ENCODE results near the gene KIAA0040. TPM values are rescaled to one million over a fixed set of nuclear protein-coding genes. Genes with fewer than 3 reads are reported as not detected.

KIAA0040 gene
- polyA plus RNA-seq (ENCODE audit: insufficient read length in 12 of 12), result 10 to 100 TPM in 11 of 12 donors, not detected in 1; 13.2 to 18.9 (median 16.0) TPM
- long read RNA-seq, donor 1, full-length matches to known transcripts, result 6 of 6 reads
- long read RNA-seq, donor 1, partial matches to known transcripts, result 0 of 6 reads
- long read RNA-seq, donor 1, other reads (novel, unspliced or antisense), result 0 of 6 reads
- long read RNA-seq, donor 2, full-length matches to known transcripts, result 9 of 9 reads
- long read RNA-seq, donor 2, partial matches to known transcripts, result 0 of 9 reads
- long read RNA-seq, donor 2, other reads (novel, unspliced or antisense), result 0 of 9 reads
- long read RNA-seq, donor 3, full-length matches to known transcripts, result 4 of 4 reads
- long read RNA-seq, donor 3, partial matches to known transcripts, result 0 of 4 reads
- long read RNA-seq, donor 3, other reads (novel, unspliced or antisense), result 0 of 4 reads
- long read RNA-seq, donor 4, full-length matches to known transcripts, result 4 of 4 reads
- long read RNA-seq, donor 4, partial matches to known transcripts, result 0 of 4 reads
- long read RNA-seq, donor 4, other reads (novel, unspliced or antisense), result 0 of 4 reads
- long read RNA-seq, donor 5, full-length matches to known transcripts, result 6 of 6 reads
- long read RNA-seq, donor 5, partial matches to known transcripts, result 0 of 6 reads
- long read RNA-seq, donor 5, other reads (novel, unspliced or antisense), result 0 of 6 reads
- long read RNA-seq, donor 6, full-length matches to known transcripts, result 2 of 2 reads
- long read RNA-seq, donor 6, partial matches to known transcripts, result 0 of 2 reads
- long read RNA-seq, donor 6, other reads (novel, unspliced or antisense), result 0 of 2 reads
- long read RNA-seq, donor 7, full-length matches to known transcripts, result 2 of 2 reads
- long read RNA-seq, donor 7, partial matches to known transcripts, result 0 of 2 reads
- long read RNA-seq, donor 7, other reads (novel, unspliced or antisense), result 0 of 2 reads
- long read RNA-seq, donor 8, full-length matches to known transcripts, result 7 of 7 reads
- long read RNA-seq, donor 8, partial matches to known transcripts, result 0 of 7 reads
- long read RNA-seq, donor 8, other reads (novel, unspliced or antisense), result 0 of 7 reads
- long read RNA-seq, donor 9, full-length matches to known transcripts, result 6 of 6 reads
- long read RNA-seq, donor 9, partial matches to known transcripts, result 0 of 6 reads
- long read RNA-seq, donor 9, other reads (novel, unspliced or antisense), result 0 of 6 reads
- long read RNA-seq, donor 10, full-length matches to known transcripts, result 7 of 7 reads
- long read RNA-seq, donor 10, partial matches to known transcripts, result 0 of 7 reads
- long read RNA-seq, donor 10, other reads (novel, unspliced or antisense), result 0 of 7 reads
- long read RNA-seq, donor 11, full-length matches to known transcripts, result 9 of 9 reads
- long read RNA-seq, donor 11, partial matches to known transcripts, result 0 of 9 reads
- long read RNA-seq, donor 11, other reads (novel, unspliced or antisense), result 0 of 9 reads

- DNase-seq, result peak; percentile 62
Measured at GRCh38 chr1:175192630-175193526, at the start of gene KIAA0040. Gene KIAA0040, minus strand, starts transcription at chr1:175192776. Its CDS starts 31,763 bp downstream, at chr1:175161013.

DNA sequence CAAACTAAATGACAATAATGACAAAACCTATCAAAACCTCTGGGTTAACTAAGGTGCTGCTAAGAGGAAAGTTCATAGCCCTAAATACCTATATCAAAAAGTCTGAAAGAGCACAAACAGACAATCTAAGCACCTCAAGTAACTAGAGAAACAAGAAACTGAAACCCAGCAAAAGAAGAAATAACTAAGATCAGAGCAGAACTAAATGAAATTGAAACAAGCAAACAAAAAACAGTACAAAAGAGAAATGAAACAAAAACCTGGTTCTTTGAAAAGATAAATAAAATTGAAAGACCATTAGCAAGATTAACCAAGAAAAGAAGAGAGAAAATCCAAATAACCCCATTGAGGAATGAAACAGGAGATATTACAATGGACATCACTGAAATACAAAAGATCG is 44.8 kb upstream of the KIAA0040 start:
- no peak for DNase-seq

DNA sequence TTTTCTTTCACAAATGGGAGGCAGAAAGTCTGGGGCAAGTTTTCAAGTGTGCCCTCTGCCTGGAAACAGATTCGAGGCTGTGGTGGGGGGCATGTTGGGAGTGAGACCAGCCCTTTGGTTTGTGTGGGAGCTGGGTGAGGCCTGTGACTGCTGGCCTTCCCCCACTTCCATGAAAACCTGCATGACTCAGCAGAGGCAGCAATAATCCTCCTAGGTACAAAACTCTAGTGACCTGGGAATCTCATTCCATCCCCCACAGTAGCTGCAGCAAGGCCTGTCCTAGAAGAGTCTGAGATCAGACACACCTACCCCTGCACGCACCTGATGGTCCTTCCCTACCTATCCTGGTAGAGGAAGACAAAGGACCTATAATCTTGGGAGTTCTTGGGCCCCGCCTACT is 42.1 kb upstream of the KIAA0040 start:
- no peak for DNase-seq

DNA sequence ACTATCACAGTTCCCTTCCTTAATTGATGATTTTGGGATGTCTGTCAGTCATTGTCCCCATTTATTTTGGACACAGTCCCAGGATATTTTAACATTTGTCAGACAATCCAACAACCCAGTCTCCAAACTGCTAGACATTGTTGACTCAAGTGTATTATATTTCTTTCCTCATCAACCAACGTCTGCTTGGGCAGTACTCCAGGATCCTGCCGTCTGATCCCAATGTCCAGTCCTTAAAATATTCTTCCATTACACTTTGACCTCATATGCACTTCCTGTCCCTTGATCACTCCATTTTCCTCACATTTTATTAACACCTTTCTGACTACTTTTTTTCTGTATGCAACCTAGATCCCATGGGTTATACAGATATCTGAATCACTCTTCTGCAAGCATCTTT is 39.8 kb upstream of the KIAA0040 start:
- DNase-seq, result no peak

DNA sequence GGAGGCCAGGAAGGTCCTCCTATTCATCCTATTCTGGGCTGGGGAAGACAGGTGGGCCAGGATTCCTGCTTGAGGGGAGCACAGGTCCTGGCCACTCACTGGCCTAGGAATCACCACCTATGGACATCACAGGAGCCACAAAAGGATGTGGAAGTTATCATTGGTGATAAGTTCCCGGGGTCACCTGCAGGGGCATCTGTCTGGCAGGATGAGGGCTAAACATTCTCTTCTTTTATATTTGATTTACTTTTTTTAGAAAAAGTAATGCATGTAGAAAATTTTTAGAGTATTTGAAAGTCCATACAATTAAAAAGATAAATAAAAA is 33.2 kb upstream of the KIAA0040 start:
- DNase-seq, result no peak

DNA sequence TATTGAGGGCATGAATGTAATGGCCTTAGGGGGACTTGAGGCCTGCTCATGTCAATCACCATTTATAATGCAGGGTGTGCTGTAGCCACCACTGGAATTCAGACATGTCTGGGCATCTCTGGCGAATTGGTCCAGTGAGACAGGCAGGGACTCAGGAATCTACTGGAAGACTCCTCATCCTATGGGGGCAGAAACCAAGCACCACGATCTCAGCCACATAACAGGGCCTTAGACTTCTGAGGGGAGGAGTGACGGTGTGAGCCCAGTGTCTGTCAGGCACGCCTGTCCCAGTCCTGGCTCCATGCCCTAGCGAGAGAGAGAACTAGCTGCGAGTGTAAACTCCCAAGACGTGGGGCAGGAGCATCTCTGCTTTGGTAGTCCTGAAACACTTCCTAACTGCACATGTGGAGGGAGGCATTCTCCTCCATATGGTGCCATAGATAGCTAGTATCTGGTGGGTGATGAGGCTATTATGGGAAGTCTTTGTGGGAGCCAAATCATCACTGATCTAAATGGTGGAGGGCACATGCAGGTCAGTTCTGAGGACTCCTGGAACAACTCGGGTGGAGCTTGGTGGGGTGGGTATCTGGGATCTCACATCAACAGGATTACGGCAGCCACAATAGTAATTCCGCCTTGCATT is 29.8 kb upstream of the KIAA0040 start:
- DNase-seq, result no peak

GRCh38 chr1:175221557-175222175 is 29.1 kb upstream of the KIAA0040 start:
- no peak for DNase-seq

DNA sequence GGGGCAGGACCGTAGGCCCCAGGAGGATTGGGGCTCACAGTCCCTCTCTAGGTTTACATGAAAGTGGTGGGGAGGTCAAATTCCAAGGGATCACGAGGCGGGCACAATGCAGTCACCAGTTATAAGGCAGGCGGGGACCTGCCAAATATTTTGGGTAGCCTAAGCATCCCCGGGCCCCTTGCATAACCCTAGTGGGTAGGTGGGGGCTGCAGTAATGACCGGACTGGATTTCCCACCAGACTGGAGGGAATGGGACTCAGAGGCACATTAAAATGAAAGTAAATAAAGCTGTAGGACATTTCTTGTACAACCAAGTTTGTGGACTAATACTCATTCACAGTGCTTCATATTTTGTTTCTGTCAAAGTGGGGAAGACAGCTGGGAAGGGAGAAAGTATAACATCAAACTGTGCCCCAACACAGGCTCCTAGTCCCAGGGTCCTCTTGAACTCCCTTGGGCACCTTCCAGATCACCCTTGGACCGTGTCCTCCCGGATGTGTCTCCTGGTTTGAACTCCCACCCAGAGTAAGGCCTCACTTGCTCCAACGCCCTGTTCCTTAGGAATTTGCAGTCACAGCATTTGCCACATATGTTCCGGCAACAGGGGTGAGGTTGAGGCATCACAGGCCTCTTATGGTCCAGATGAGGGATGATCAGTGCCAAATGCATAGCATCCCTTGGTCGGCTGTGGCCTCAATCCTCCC is 28.4 kb upstream of the KIAA0040 start:
- no peak for DNase-seq

DNA sequence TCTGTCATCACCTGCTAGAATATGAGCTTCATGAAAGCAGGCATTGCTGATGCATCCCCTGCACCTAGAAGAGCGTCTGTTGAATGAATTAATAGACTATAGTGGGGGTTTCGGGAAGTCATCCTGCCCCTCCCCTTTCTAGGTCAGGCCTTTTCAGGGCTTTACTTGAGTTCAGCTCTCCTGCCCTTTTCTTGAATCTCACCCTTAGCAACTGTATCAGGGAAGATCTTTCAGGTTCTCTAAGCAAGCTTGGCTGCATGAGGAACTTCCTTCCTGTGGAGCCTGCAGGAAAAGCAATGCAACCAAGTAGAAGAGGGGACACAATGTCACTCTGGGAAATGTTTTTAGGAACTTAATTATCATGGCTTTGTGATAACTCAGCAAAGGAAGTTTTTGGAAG is 27.2 kb upstream of the KIAA0040 start:
- DNase-seq, result no peak

DNA sequence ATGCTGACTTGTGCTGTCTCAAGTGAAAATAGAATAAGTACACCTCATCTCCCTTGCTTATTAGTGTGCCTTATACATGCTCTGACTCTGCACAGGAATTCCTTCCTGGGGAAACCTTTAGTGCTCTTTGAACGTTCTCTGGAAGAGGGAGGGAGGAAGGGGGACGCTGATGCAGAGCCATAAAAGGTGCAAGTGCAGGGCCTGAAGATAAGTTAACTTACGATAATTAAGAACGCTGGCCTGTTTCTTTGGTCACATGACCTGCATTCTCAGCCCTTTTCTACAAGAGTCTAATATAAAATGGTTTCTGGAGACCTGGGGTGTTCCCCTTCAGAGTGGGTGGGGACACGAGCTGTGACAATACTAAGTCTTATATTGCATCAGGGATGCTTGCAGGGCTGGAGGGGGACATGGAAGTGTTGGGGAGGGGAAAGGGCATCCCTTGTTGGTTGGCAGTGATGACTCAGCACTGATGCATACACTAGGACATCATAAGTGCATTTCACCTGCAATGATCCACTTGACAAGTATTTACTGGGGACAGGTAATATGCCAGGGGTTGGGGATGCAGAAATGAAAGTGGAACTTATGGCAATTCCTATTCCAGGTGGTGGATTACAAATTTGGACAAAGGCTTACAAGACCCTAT is 26.3 kb upstream of the KIAA0040 start:
- no peak for DNase-seq

GRCh38 chr1:175217721-175218531 is 25.4 kb upstream of the KIAA0040 start:
- DNase-seq, result no peak

DNA sequence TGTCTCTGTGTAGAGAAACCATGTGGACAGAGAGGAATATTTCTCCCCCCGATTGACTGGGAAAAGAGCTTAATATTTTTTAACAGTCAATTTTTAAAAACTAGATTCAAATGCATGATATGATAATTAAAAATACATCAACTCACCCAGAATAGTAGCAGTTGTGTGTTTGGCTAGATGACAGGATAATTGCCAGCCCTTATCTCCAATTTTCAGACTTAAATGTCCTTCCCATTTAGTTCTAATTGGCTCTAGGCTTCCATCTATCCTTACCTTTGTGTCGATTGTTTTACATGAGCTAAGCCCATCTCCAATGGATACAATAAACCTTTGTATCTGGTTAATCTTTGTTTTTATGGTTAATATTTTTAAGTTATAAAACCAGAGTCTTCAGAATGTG is 23.9 kb upstream of the KIAA0040 start:
- no peak for DNase-seq

DNA sequence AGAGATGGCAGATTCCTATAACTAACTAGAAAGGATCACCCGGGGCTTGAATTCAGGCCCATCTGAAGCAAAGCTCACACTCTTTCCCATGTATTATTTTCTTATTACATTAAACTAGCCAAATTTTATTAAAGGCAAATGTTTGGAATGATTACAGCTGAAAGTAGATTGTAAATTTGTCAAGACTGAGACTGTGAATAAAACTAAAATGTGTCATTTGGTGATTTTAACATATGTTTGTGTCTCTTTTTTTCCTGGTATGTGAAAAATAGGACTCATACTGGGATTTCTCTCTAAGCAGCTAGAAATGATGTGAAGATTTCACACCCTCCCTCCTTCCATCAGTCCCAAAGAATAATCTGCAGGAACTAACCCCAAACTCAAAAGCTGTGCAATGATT is 19.1 kb upstream of the KIAA0040 start:
- DNase-seq, result no peak

- no peak for DNase-seq
Measured at GRCh38 chr1:175210744-175211143, 18.2 kb upstream of the KIAA0040 start.

DNA sequence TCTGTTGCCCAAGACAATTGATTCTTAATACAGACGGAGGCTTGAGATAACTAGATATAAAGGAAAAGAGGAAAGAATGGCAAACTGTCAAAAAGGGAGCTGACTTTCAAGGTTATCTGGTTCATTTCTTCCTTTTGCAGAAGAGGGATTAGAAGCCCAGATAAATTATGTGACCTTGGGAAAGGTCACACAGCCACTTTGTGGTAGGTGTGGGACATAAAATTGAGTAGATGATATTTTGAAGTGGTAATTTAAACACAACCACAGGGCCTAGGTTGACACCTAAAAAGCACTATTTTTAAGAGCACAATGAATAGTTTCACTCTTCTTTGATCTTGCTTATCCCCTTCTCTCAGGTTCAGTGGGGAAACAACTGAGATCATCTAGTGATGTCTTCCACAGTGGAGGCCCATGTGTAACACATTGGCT is 16.9 kb upstream of the KIAA0040 start:
- DNase-seq, result no peak

GRCh38 chr1:175208773-175209492 is 16.4 kb upstream of the KIAA0040 start:
- no peak for DNase-seq

DNA sequence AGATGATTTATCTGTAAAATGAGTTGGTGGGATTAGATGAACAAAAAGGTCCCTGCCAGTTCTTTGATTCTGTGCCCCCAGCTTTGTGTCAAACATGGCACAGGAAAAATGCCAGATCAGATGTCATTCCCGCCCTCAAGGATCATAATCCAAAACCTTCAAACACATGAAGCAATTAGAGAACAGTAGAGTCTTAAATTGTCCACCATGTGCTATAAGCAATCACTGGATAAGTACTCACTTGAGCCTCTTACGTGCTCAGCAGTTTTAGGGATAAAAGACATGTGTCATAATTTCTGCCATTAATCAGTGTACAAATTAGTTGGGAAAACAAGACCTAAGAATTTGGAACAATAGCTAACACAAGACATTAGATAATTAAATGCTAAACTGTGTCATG is 15.4 kb upstream of the KIAA0040 start:
- DNase-seq, result no peak

Measured in muscle of arm (tissue), 14 donors.